Lung (tissue), 12 donors: ENCODE data around the gene PRR5L. TPM values are rescaled to one million over a fixed set of nuclear protein-coding genes. Genes with fewer than 3 reads are reported as not detected.
A peak's percentile ranks its signal among the peaks of the same experiment; 100 is the strongest.

Experiments
- ATAC-seq: fragments of 200-7000 bp; cut with Tn5 transposase; one replicate; pipeline ENCODE4 v1.9.1; 2020; ENCODE audit warnings: moderate number of reproducible peaks; ENCODE audit not compliant: insufficient read depth, low FRiP score
- DNase-seq, 3 donors: peaks; one replicate each; pipeline ENCODE4 v3.0.0-alpha.2; 2013 to 2017
- H3K27ac ChIP-seq, 2 donors: one replicate each; pipeline ENCODE4 v1.5.1; 2013; ENCODE audit warnings: mild to moderate bottlenecking in 2 of 2, moderate library complexity in 2 of 2, control low read depth in 1 of 2, inconsistent platforms in 1 of 2, low read depth in 1 of 2, low read length in 1 of 2
- H3K27me3 ChIP-seq, 3 donors: one replicate each; pipeline ENCODE4 v1.5.1; 2013; ENCODE audit warnings: low read length in 2 of 3; ENCODE audit not compliant: control insufficient read depth in 3 of 3, insufficient read depth in 3 of 3
- H3K36me3 ChIP-seq, 4 donors: one replicate each; pipeline ENCODE4 v1.5.1; 2013; ENCODE audit warnings: low read length in 4 of 4, mild to moderate bottlenecking in 1 of 4, moderate library complexity in 1 of 4; ENCODE audit not compliant: control insufficient read depth in 4 of 4, insufficient read depth in 4 of 4
- H3K4me1 ChIP-seq, 5 donors: one replicate each; pipeline ENCODE4 v1.5.1; 2013; ENCODE audit warnings: low read length in 5 of 5, mild to moderate bottlenecking in 2 of 5, moderate library complexity in 1 of 5; ENCODE audit not compliant: control insufficient read depth in 5 of 5, insufficient read depth in 5 of 5
- H3K4me3 ChIP-seq: one replicate; pipeline ENCODE4 v1.5.1; 2013; ENCODE audit warnings: mild to moderate bottlenecking, control low read depth, moderate library complexity
- H3K9ac ChIP-seq, 2 donors: one replicate each; pipeline ENCODE4 v1.5.1; 2013; ENCODE audit warnings: low read length in 2 of 2, control low read depth in 1 of 2; ENCODE audit not compliant: insufficient read depth in 1 of 2
- H3K9me3 ChIP-seq, 4 donors: one replicate each; pipeline ENCODE4 v1.5.1; 2013; ENCODE audit warnings: low read length in 3 of 4, mild to moderate bottlenecking in 1 of 4, moderate library complexity in 1 of 4; ENCODE audit not compliant: control insufficient read depth in 4 of 4, insufficient read depth in 3 of 4
- WGBS, 2 donors: extraction: QIAGEN DNeasy Blood & Tissue Kit; methylation state at CpG; one replicate each; pipeline ENCODE4 v1.1.7; 2013; 5-methylcytosine and 5-hydroxymethylcytosine counted together
- polyA plus RNA-seq, 2 donors: library from polyadenylated mRNA; stranded (reverse); fragments of 200-250 nt; gene quantifications; one replicate each; pipeline ENCODE4 v1.2.1, GENCODE V29; 2013
- total RNA-seq, 2 donors: library from RNA; depleted of rRNA in 1 of 2; stranded (reverse); fragments of >200 nt in 1 of 2; gene quantifications; one replicate each; pipeline ENCODE4 v1.2.1, GENCODE V29; 2014 to 2021
- TF ChIP-seq, protein P1 (sequence below): IDR thresholded peaks from 2 replicates; pipeline ENCODE4 v1.5.1; 2012; ENCODE audit warnings: mild to moderate bottlenecking; ENCODE audit errors: control extremely low read depth, extremely low read depth
- donor health status: control.
- donor health status: control.
- donor health status: Bipolar disorder and iron deficiency.
- donor health status: healthy.
- donor health status: DM: yes; HTN: yes; CAD: no.

Gene PRR5L
- total and polyA plus RNA-seq, 4 donors: 6.3 to 27.5 (median 9.0) TPM

DNA sequence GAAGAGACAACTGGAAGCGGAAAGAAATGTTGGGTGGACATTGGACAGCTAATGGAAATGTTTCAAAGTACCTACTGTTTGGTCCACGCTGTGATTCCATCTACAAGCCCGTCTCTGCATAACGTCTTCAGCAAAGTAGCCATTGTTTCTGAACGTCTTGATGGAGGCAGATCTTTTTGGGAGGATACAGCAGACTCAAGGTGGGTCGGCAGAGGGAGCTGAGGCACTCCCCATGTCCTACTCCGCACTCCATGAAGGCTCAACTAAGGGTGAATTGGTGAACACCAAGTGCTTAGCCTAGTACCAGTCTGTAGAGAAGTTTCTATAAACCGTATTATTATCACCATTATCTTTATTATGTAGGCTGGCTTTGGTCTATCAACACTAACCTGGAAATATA lies 45.8 kb downstream of the PRR5L start:
- DNase-seq (no peak), ATAC-seq (no peak)
- TF ChIP-seq, protein P1, sequence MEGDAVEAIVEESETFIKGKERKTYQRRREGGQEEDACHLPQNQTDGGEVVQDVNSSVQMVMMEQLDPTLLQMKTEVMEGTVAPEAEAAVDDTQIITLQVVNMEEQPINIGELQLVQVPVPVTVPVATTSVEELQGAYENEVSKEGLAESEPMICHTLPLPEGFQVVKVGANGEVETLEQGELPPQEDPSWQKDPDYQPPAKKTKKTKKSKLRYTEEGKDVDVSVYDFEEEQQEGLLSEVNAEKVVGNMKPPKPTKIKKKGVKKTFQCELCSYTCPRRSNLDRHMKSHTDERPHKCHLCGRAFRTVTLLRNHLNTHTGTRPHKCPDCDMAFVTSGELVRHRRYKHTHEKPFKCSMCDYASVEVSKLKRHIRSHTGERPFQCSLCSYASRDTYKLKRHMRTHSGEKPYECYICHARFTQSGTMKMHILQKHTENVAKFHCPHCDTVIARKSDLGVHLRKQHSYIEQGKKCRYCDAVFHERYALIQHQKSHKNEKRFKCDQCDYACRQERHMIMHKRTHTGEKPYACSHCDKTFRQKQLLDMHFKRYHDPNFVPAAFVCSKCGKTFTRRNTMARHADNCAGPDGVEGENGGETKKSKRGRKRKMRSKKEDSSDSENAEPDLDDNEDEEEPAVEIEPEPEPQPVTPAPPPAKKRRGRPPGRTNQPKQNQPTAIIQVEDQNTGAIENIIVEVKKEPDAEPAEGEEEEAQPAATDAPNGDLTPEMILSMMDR: no peak
- Histone ChIP-seq H3K36me3 (no peaks in the 10 kb centered on the region), H3K4me3 (no peak overlapping the region), H3K27ac (no peak overlapping the region), H3K9ac (no peak overlapping the region), H3K4me1 (no peaks in the 10 kb centered on the region), H3K27me3 (no peaks in the 10 kb centered on the region), H3K9me3 (peaks cover 0 to 3% (median 0%) of the 10 kb centered on the region in 4 donors)
- WGBS, 2 donors: 84 to 86% methylated on average over 8 of the region's 8 CpGs

DNA sequence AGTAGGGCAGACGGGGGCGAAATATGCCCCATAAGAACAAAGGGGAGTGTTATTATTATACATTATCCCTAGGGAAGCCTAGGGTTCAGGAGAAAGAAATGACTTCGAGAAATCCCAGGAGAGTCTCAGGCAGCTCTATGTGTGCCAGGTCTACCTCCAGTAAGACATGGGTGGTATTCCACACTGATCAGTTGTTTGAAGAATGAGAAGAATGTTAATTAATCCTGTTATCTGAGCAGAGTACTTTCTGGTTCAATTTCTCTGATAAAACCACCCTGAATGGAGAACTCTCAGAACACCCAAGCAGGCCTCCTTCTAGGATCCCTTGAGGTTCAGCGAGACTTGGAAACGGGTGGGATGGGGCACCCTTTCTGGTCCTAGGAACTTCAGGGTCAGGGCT lies 46.2 kb downstream of the PRR5L start:
- TF ChIP-seq, protein P1: no peak
- no peak overlapping the region for H3K9ac ChIP-seq
- 65 to 74% methylated on average over 5 of the region's 5 CpGs for WGBS, 2 donors

DNA sequence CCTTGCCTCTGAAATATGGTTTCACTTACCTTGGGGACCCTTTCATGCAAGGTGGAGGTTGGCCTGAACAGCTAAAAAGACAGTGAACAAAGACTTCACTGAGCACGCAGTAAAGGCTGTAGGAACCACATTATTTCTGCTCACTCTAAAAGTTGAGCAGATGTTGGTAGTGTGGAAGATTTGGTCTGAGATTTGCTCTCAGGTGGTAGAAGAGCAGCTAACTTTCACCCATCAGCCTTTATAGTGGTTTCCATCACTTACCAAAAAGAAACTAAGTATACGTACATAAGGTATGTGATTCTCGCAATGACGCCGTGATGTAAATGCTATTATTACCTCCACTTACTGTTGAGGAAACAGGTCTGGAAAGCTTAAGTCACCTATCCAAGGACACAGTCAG lies 47.3 kb downstream of the PRR5L start:
- Histone ChIP-seq H3K27me3 (no peaks in the 10 kb centered on the region), H3K36me3 (no peaks in the 10 kb centered on the region), H3K9ac (no peak overlapping the region), H3K27ac (no peak overlapping the region), H3K4me1 (no peaks in the 10 kb centered on the region), H3K9me3 (peaks cover 0 to 3% (median 0%) of the 10 kb centered on the region in 4 donors), H3K4me3 (no peak overlapping the region)
- TF ChIP-seq, protein P1: no peak
- ATAC-seq (no peak), DNase-seq (no peak)
- WGBS, 2 donors: 92 to 96% methylated on average over 5 of the region's 5 CpGs

More for the DNA sequence above, 46.2 kb downstream of the PRR5L start:
- H3K4me3 ChIP-seq: no peak overlapping the region
- no peaks in the 10 kb centered on the region for H3K27me3 ChIP-seq
- no peak overlapping the region for H3K27ac ChIP-seq
- no peak for DNase-seq
- ATAC-seq: no peak
- no peaks in the 10 kb centered on the region for H3K4me1 ChIP-seq
- H3K9me3 ChIP-seq: peaks cover 0 to 3% (median 0%) of the 10 kb centered on the region in 4 donors
- H3K36me3 ChIP-seq: no peaks in the 10 kb centered on the region

DNA sequence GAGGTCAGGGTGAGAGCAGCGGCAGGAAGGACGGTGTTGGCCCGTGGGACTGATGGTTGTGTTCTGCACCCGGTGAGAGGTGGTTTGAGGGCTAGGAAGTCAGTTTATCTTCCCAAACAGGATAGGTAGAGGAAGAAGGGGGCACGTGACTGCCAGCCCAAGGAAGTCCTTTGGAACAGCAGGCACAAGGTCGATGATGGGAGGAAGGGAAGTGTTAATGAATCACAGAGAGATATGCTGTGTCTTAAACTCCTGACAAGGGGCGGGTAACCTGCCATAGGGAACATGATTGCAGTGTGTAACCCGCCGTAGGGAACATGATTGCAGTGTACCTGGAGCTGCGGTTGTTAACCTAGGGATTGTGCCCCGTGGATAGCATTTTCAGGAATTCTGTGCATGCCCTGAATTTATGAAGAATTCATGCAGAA lies 49.0 kb downstream of the PRR5L start:
- TF ChIP-seq, protein P1: no peak
- ATAC-seq (no peak), DNase-seq (peak in 1 of 3 donors; percentile 12)
- Histone ChIP-seq H3K9me3 (peaks cover 0 to 3% (median 0%) of the 10 kb centered on the region in 4 donors), H3K9ac (no peak overlapping the region), H3K27ac (no peak overlapping the region), H3K4me1 (peaks cover 0 to 2% (median 0%) of the 10 kb centered on the region in 5 donors), H3K4me3 (no peak overlapping the region), H3K27me3 (no peaks in the 10 kb centered on the region), H3K36me3 (no peaks in the 10 kb centered on the region)
- 60 to 67% methylated on average over 11 of the region's 11 CpGs for WGBS, 2 donors
